Upper lobe of left lung (tissue), 6 donors: ENCODE results near the gene CHRNA5. TPM values are rescaled to one million over a fixed set of nuclear protein-coding genes. Genes with fewer than 3 reads are reported as not detected.

Experiments
- ATAC-seq, 2 donors: fragments of 200-7000 bp; cut with Tn5 transposase; one replicate each; pipeline ENCODE4 v1.9.1; 2022; ENCODE audit warnings: mild to moderate bottlenecking in 2 of 2, moderate library complexity in 2 of 2; ENCODE audit not compliant: low FRiP score in 2 of 2
- DNase-seq, 2 donors: peaks; one replicate each; pipeline ENCODE4 v3.0.0-alpha.2; 2019 to 2020
- H3K27ac ChIP-seq, 4 donors: fragments of 200-600 bp; sonication (generic); one replicate each; pipeline ENCODE4 v1.5.1; 2016 to 2019
- H3K27me3 ChIP-seq, 4 donors: fragments of 200-600 bp; sonication (generic); one replicate each; pipeline ENCODE4 v1.5.1; 2017 to 2019
- H3K36me3 ChIP-seq, 4 donors: fragments of 200-600 bp; sonication (generic); one replicate each; pipeline ENCODE4 v1.5.1; 2016 to 2019
- H3K4me1 ChIP-seq, 4 donors: fragments of 200-600 bp; sonication (generic); one replicate each; pipeline ENCODE4 v1.5.1; 2018 to 2019
- H3K4me3 ChIP-seq, 4 donors: fragments of 200-600 bp; sonication (generic); one replicate each; pipeline ENCODE4 v1.5.1; 2017 to 2019; ENCODE audit warnings: mild to moderate bottlenecking in 2 of 4, moderate library complexity in 1 of 4
- H3K9me3 ChIP-seq, 4 donors: fragments of 200-600 bp; sonication (generic); one replicate each; pipeline ENCODE4 v1.5.1; 2018 to 2019
- EP300 ChIP-seq, 4 donors: sonication (generic); formaldehyde crosslinking; IDR thresholded peaks; one replicate each; pipeline ENCODE4 v1.5.1; 2017; ENCODE audit warnings: antibody characterized with exemption in 4 of 4, control low read depth in 2 of 4
- POLR2A ChIP-seq, 4 donors: fragments of 450-650 bp; IDR thresholded peaks; one replicate each; pipeline ENCODE4 v1.5.1; 2016 to 2017; ENCODE audit warnings: antibody characterized with exemption in 4 of 4, mild to moderate bottlenecking in 2 of 4
- POLR2AphosphoS5 ChIP-seq, 2 donors: sonication (generic); formaldehyde crosslinking; IDR thresholded peaks; one replicate each; pipeline ENCODE4 v1.5.1; 2017; ENCODE audit warnings: antibody characterized with exemption in 2 of 2
- WGBS, 2 donors: methylation state at CpG; one replicate each; pipeline ENCODE4 v1.1.5; 2017 to 2018; 5-methylcytosine and 5-hydroxymethylcytosine counted together
- total RNA-seq, 6 donors: library from RNA; depleted of rRNA in 4 of 6; stranded (reverse); fragments of >200 nt in 4 of 6; gene quantifications; one replicate each; pipeline versions ENCODE4 v1.1.0 to v1.2.1, GENCODE V29; 2016 to 2021
- TF ChIP-seq, protein P1 (sequence below), 6 experiments: fragments of 450-650 bp in 4 of 6; fragments of 200-600 bp in 2 of 6; sonication (generic) in 2 of 6; IDR thresholded peaks; one replicate each; pipeline ENCODE4 v1.5.1; 2016 to 2019; ENCODE audit warnings: antibody characterized with exemption in 6 of 6
- donor health status: DM: no; HTN: no; CAD: no; lungs with moderate emphysema.
- donor health status: DM: no; HTN: yes; CAD: no; lungs with severe emphysema.

The CHRNA5 gene
- total RNA-seq, 6 donors from 2014 or later: 0.29 to 1.5 (median 0.38) TPM; not detected in 2

DNA sequence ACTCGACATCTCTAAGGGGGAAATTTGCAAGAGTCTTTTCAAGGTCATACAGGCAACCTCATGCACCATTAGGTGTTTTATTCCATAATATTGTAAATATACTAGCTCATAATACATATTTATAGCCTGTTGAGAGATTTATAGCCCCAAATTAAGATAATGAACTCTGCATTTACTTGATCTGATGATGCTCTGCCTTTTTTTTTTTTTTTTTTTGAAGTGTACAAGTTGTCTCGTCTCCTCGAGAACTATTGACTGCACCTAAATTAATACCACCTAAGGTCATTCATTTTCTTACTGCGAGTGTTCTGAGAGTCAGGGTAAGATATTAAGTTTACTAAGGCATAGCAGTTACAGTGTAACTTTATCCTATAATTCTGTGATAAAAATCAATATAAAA, 6.1 kb downstream of the CHRNA5 start:
- Histone ChIP-seq H3K36me3 (no peaks in the 10 kb centered on the region), H3K4me1 (peaks cover under 1 to 3% (median 2%) of the 10 kb centered on the region in 4 donors), H3K27me3 (no peaks in the 10 kb centered on the region), H3K4me3 (no peak overlapping the region), H3K27ac (no peak overlapping the region), H3K9me3 (no peaks in the 10 kb centered on the region)
- DNase-seq: no peak
- WGBS, 2 donors: 78 to 86% methylated on average over 4 of the region's 4 CpGs
- TF ChIP-seq POLR2A (IDR thresholded peaks at IDR 0.05) (no peak), POLR2AphosphoS5 (IDR thresholded peaks at IDR 0.05) (no peak), EP300 (IDR thresholded peaks at IDR 0.05) (no peak)
- TF ChIP-seq, protein P1, sequence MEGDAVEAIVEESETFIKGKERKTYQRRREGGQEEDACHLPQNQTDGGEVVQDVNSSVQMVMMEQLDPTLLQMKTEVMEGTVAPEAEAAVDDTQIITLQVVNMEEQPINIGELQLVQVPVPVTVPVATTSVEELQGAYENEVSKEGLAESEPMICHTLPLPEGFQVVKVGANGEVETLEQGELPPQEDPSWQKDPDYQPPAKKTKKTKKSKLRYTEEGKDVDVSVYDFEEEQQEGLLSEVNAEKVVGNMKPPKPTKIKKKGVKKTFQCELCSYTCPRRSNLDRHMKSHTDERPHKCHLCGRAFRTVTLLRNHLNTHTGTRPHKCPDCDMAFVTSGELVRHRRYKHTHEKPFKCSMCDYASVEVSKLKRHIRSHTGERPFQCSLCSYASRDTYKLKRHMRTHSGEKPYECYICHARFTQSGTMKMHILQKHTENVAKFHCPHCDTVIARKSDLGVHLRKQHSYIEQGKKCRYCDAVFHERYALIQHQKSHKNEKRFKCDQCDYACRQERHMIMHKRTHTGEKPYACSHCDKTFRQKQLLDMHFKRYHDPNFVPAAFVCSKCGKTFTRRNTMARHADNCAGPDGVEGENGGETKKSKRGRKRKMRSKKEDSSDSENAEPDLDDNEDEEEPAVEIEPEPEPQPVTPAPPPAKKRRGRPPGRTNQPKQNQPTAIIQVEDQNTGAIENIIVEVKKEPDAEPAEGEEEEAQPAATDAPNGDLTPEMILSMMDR (IDR thresholded peaks at IDR 0.05): no peak
- no peak for ATAC-seq

DNA sequence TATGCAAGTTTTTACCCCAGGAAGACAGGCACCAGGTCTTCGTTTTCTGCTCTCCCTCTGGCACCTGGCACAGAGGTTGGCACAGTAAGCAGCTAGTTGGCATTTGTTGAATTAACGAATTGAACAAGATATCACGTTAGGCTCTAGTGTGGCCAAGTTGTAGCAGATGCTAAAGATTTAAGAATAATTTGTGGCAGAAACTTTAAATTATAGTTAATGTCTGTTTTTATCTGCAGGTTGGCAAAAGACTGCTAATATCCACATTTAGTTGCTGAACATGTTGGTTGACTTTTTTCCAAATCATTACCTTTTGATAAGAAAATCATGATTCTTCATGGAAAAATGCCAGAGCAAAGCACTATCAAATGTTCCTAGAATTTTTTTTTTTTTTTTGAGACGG, 8.1 kb downstream of the CHRNA5 start:
- ATAC-seq: no peak
- TF ChIP-seq POLR2A (IDR thresholded peaks at IDR 0.05) (no peak), EP300 (IDR thresholded peaks at IDR 0.05) (no peak), POLR2AphosphoS5 (IDR thresholded peaks at IDR 0.05) (no peak)
- TF ChIP-seq, protein P1 (IDR thresholded peaks at IDR 0.05): no peak
- 67 to 80% methylated on average over 4 of the region's 4 CpGs for WGBS, 2 donors
- Histone ChIP-seq H3K4me3 (no peak overlapping the region), H3K4me1 (no peaks in the 10 kb centered on the region), H3K27me3 (no peaks in the 10 kb centered on the region), H3K36me3 (no peaks in the 10 kb centered on the region), H3K9me3 (no peaks in the 10 kb centered on the region), H3K27ac (no peak overlapping the region)
- DNase-seq: no peak

DNA sequence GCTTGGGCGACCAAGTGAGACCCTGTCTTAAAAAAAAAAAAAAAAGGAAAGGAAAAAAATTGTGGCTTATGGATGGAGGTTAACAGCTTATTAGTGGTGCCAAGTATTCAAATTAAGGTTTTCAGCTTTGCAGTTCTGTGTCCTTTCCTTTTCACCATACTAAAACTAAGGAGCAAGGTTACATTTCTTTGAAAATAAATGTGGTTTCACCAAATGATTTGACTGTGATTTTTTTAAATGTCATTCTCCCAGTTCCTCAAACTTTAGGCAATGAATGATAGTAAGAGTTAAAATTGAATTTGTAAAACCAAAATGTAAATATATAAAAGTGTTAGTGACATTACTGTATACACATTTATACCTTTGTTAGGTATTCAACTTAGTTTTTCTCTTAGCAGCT, 9.6 kb downstream of the CHRNA5 start:
- H3K9me3 ChIP-seq: no peaks in the 10 kb centered on the region
- ATAC-seq (no peak), DNase-seq (no peak)
- no peak overlapping the region for H3K4me3 ChIP-seq
- H3K27me3 ChIP-seq: no peaks in the 10 kb centered on the region
- H3K36me3 ChIP-seq: no peaks in the 10 kb centered on the region
- H3K27ac ChIP-seq: no peak overlapping the region
- 88 to 100% methylated on average over 1 of the region's 1 CpG for WGBS, 2 donors
- TF ChIP-seq POLR2AphosphoS5 (IDR thresholded peaks at IDR 0.05) (no peak), EP300 (IDR thresholded peaks at IDR 0.05) (no peak), POLR2A (IDR thresholded peaks at IDR 0.05) (no peak)
- TF ChIP-seq, protein P1 (IDR thresholded peaks at IDR 0.05): no peak
- no peaks in the 10 kb centered on the region for H3K4me1 ChIP-seq

DNA sequence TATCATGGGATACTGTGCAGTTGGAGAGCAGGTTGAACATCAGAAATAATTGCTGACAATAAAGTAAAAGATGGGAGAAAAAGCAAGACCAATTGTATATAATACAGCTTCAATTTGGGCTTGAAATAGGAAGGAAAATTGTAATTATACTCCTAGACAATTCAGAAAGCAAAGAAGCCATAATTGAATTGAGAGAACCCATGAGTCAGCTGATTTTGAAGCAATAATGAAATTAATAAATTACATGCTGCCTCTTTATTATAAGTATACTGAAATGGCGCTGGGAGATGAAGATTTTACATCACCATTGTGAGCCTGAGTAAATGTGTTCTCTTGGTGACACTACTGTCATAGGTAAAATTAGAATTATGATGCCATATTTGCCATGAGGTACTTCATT, 32.3 kb downstream of the CHRNA5 start:
- Histone ChIP-seq H3K27ac (no peak overlapping the region), H3K36me3 (no peaks in the 10 kb centered on the region), H3K4me3 (no peak overlapping the region), H3K9me3 (no peaks in the 10 kb centered on the region), H3K27me3 (no peaks in the 10 kb centered on the region), H3K4me1 (no peaks in the 10 kb centered on the region)
- no peak for DNase-seq
- ATAC-seq: no peak
- no peak for TF ChIP-seq POLR2A (IDR thresholded peaks at IDR 0.05)
- TF ChIP-seq POLR2AphosphoS5 (IDR thresholded peaks at IDR 0.05): no peak
- TF ChIP-seq EP300 (IDR thresholded peaks at IDR 0.05): no peak
- TF ChIP-seq, protein P1 (IDR thresholded peaks at IDR 0.05): no peak
- WGBS, 2 donors: 91 to 100% methylated on average over 1 of the region's 1 CpG

DNA sequence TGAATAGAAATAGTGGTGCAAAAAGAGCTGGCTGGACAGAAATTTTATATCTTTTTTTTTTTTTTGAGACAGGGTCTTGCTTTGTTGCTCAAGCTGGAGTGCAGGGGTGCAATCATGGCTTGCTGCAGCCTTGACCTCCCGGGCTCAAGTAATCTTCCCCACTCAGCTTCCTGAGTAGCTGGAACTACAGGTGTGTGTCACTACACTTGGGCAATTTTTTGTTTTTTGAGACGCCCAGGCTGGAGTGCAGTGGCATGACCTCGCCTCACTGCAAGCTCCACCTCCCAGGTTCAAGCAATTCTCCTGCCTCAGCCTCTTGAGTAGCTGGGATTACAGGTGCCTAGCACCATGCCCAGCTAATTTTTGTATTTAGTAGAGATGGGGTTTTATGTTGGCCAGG, 33.0 kb downstream of the CHRNA5 start:
- no peak for DNase-seq
- TF ChIP-seq, protein P1 (IDR thresholded peaks at IDR 0.05): no peak
- TF ChIP-seq POLR2AphosphoS5 (IDR thresholded peaks at IDR 0.05) (no peak), POLR2A (IDR thresholded peaks at IDR 0.05) (no peak), EP300 (IDR thresholded peaks at IDR 0.05) (no peak)
- Histone ChIP-seq H3K36me3 (no peaks in the 10 kb centered on the region), H3K27me3 (no peaks in the 10 kb centered on the region), H3K4me1 (no peaks in the 10 kb centered on the region), H3K9me3 (no peaks in the 10 kb centered on the region), H3K4me3 (no peak overlapping the region), H3K27ac (no peak overlapping the region)
- WGBS, 2 donors: 63 to 72% methylated on average over 3 of the region's 3 CpGs
- ATAC-seq: no peak
